ENCODE measurements around the gene TNFRSF12A.

Gene TNFRSF12A

DNA sequence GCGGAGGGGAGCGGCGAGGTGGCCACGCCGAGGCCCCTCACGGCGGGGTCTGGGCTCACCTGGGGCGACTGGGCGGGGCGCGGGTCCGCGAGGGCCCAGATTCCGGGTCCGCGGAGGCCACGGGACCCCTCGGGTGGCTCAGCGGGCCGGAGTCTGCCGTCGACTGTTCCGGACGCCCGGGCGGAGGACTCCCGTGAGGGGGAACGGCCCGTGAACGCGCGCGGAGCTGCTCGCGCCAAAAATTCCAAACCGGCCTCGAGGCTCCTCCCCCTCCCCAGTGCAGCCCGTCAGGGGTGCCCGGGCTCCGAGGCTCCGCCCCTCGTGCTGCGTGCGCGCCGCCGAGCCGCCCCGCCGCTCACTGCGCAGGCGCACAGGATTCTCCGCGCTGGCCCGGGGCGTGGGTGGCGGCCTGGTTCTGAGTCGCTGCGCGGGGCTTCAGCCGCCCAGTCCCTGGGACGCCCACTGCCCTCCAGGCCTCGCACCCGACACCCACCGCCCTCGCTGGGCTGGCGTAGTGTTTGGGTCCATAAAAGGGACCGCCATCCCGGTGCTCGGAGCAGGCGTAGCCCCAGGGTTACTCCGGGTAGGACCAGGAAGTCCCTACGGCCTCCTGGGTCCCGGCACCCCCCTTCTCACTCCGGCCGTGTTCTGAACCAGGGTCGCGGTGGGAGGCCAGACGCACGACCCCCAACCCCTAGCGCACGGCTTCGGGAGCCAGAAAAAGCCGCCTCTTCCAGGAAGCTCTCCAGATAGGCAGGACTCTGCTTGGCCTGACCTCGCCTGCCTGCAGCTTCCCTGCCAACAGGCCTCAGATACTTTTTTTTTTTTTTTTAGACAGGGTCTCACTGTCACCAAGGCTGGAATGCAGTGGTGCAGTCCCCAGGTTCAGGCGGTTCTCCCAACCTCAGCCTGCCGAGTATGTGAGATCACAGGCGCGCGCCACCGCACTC lies 39.7 kb upstream of the TNFRSF12A start, which contains the start of gene PKMYT1:
Gene PKMYT1 (minus strand): TSS at position 220 of the 950 bp plus-strand sequence. CDS start 789 bp downstream, outside the sequence.
- peaks cover 18% of the 10 kb centered on the region for H3K4me1 Mint-ChIP-seq
- peak within 1 kb of the TSS; percentile 81 for H3K27ac Mint-ChIP-seq
- no peaks in the 10 kb centered on the region for H3K9me3 Mint-ChIP-seq
- no peaks in the 10 kb centered on the region for H3K27me3 Mint-ChIP-seq
- DNase-seq: peak; percentile 98
- peaks cover 13% of the 10 kb centered on the region for H3K36me3 Mint-ChIP-seq (ENCODE audit: low read depth)
- peak; percentile 80 for ATAC-seq
- peak within 1 kb of the TSS; percentile 86 for H3K4me3 Mint-ChIP-seq

- ATAC-seq: no peak
- Mint-ChIP-seq H3K36me3 (ENCODE audit: low read depth) (peaks cover 13% of the 10 kb centered on the region), H3K27me3 (no peaks in the 10 kb centered on the region), H3K27ac (peak overlapping the region; percentile 81), H3K9me3 (no peaks in the 10 kb centered on the region), H3K4me3 (peak overlapping the region; percentile 86), H3K4me1 (peaks cover 18% of the 10 kb centered on the region)
- DNase-seq: no peak
Observed at GRCh38 chr16:2981177-2981898, 38.8 kb upstream of the TNFRSF12A start.

DNA sequence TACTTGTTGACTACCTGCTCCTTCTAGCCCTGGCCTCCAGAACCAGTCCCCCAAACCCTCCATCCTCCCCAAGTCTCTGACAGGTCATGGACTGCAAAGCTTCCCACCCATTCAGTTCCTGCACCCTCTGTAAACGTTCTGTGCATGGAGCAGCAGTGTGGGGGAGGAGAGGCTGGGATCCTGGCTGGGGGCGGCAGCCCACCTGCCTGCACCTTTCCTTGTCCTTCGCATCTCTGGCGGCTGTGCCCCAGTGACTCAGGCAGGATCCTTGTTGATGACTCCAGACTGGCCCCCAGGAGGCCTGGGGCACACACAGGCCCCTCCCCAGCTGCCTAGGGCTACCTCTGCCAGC lies 38.3 kb upstream of the TNFRSF12A start:
- no peaks in the 10 kb centered on the region for H3K9me3 Mint-ChIP-seq
- peak overlapping the region; percentile 80 for H3K27ac Mint-ChIP-seq
- H3K4me1 Mint-ChIP-seq: peaks cover 18% of the 10 kb centered on the region
- peaks cover 13% of the 10 kb centered on the region for H3K36me3 Mint-ChIP-seq (ENCODE audit: low read depth)
- DNase-seq (no peak), ATAC-seq (no peak)
- H3K4me3 Mint-ChIP-seq: peak overlapping the region; percentile 74
- H3K27me3 Mint-ChIP-seq: no peaks in the 10 kb centered on the region

- Mint-ChIP-seq H3K4me3 (no peak overlapping the region), H3K4me1 (peaks cover 18% of the 10 kb centered on the region), H3K27me3 (no peaks in the 10 kb centered on the region), H3K27ac (peak overlapping the region; percentile 9), H3K36me3 (ENCODE audit: low read depth) (peaks cover 11% of the 10 kb centered on the region), H3K9me3 (no peaks in the 10 kb centered on the region)
- ATAC-seq (no peak), DNase-seq (no peak)
Observed at GRCh38 chr16:2982402-2982801, 37.8 kb upstream of the TNFRSF12A start.

GRCh38 chr16:2983706-2984136 lies 36.4 kb upstream of the TNFRSF12A start:
- H3K27me3 Mint-ChIP-seq: no peaks in the 10 kb centered on the region
- peaks cover 18% of the 10 kb centered on the region for H3K4me1 Mint-ChIP-seq
- H3K9me3 Mint-ChIP-seq: no peaks in the 10 kb centered on the region
- peaks cover 4% of the 10 kb centered on the region for H3K36me3 Mint-ChIP-seq (ENCODE audit: low read depth)
- no peak overlapping the region for H3K27ac Mint-ChIP-seq
- ATAC-seq (peak; percentile 58), DNase-seq (peak; percentile 84)
- peak overlapping the region; percentile 21 for H3K4me3 Mint-ChIP-seq

- Mint-ChIP-seq H3K4me3 (no peak overlapping the region), H3K27me3 (no peaks in the 10 kb centered on the region), H3K36me3 (ENCODE audit: low read depth) (no peaks in the 10 kb centered on the region), H3K9me3 (no peaks in the 10 kb centered on the region), H3K4me1 (peaks cover 16% of the 10 kb centered on the region), H3K27ac (no peak overlapping the region)
- no peak for ATAC-seq
- DNase-seq: no peak
Observed at GRCh38 chr16:2985462-2985861, 34.7 kb upstream of the TNFRSF12A start.

DNA sequence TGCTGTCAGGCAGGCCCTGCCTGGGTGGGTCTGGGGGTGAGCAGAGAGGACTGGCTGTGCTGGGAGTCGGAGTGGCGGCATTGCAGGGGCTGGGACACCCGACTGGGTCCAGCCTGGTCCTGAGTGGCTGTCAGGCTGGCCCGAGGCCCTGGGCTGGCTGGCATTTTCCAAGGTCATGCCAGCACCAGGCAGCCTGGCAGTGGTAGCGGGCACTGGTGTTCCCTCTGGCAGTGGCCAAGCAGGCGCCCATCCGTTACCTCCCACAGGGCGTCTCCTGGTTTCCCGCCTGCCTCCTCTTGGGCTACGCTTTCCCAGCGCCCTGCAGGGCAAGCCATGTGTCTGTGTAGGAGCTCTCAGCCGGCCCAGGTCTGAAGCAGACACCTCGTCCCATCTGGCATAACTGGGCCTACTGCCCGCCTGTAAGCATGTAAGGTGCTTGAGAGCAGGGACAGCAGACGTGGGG lies 34.2 kb upstream of the TNFRSF12A start:
- no peaks in the 10 kb centered on the region for H3K27me3 Mint-ChIP-seq
- no peak overlapping the region for H3K27ac Mint-ChIP-seq
- H3K9me3 Mint-ChIP-seq: no peaks in the 10 kb centered on the region
- H3K4me1 Mint-ChIP-seq: peaks cover 14% of the 10 kb centered on the region
- DNase-seq: no peak
- no peak for ATAC-seq
- H3K36me3 Mint-ChIP-seq (ENCODE audit: low read depth): no peaks in the 10 kb centered on the region
- no peak overlapping the region for H3K4me3 Mint-ChIP-seq

- Mint-ChIP-seq H3K4me1 (peaks cover 8% of the 10 kb centered on the region), H3K4me3 (no peak overlapping the region), H3K27me3 (no peaks in the 10 kb centered on the region), H3K27ac (no peak overlapping the region), H3K9me3 (no peaks in the 10 kb centered on the region), H3K36me3 (ENCODE audit: low read depth) (no peaks in the 10 kb centered on the region)
- no peak for DNase-seq
- ATAC-seq: no peak
Observed at GRCh38 chr16:2986623-2987188, 33.5 kb upstream of the TNFRSF12A start.

DNA sequence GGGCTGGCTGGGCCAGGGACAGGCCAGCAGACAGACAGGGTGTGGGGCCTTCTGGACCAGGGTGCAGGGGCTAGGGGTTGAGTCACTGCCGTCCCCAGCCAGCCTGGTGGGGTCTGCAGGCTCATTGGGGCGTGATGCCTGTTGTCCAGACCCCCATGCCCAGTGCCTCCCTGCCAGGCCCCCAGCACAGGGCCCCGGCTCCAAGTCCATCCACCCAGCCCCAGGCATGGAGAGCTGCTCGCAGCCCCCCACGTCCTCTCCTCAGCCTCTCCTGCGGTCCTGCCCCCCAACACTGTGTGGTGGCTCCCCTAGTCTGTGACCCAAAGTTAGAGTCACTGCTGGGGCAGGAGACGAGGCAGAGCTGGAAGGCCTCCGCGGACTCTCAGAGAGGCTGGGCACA lies 32.9 kb upstream of the TNFRSF12A start:
- Mint-ChIP-seq H3K27ac (no peak overlapping the region), H3K4me3 (no peak overlapping the region), H3K27me3 (no peaks in the 10 kb centered on the region), H3K9me3 (no peaks in the 10 kb centered on the region), H3K4me1 (peaks cover 6% of the 10 kb centered on the region), H3K36me3 (ENCODE audit: low read depth) (no peaks in the 10 kb centered on the region)
- DNase-seq: no peak
- no peak for ATAC-seq

DNA sequence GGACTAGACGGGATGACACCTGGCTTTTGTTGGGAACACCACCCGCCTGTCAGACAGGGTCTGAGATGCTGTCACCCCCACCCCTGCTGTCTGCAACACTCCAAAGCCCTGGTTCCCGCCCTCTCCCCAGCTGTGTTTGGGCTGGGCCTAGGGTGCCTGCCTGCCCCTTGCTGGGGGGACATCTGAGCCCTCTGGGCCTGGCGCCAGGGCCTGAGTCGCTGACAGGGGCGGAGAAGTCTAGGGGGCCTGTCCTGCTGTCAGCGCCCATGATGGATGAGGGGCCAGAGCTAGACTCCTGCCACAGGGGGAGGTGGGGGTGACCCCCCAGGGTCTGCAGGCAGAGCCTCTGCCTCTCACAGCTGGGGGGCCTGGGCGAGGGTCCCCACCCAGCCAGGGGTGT lies 32.3 kb upstream of the TNFRSF12A start:
- DNase-seq (no peak), ATAC-seq (no peak)
- no peaks in the 10 kb centered on the region for H3K36me3 Mint-ChIP-seq (ENCODE audit: low read depth)
- H3K4me3 Mint-ChIP-seq: no peak overlapping the region
- H3K4me1 Mint-ChIP-seq: peaks cover 5% of the 10 kb centered on the region
- H3K27me3 Mint-ChIP-seq: no peaks in the 10 kb centered on the region
- H3K9me3 Mint-ChIP-seq: no peaks in the 10 kb centered on the region
- H3K27ac Mint-ChIP-seq: no peak overlapping the region

DNA sequence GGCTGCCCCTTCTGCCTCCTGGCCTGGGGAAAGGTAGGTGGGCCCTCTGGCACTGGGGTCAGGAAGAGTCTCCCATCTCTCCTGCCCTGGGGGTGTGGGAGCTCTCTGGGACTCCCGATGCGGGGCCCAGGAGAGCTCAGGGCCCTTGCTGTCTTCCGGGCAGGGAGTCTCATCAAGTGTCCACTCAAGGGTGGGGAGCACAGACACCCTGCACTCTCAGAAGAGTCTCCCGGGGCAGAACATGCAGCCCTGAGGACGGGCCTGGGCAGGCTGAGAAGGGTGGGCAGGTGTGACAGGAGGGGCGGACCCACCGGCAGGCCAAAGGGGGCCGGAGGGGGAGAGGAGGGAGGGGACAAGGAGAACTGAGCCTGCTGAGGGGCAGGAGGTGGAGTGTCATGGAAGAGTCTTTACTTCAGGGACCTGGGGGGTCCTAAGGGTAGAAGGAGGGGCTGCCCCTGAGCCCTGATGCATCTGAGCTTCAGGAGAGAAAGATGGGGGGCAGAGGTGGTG lies 31.5 kb upstream of the TNFRSF12A start:
- H3K27ac Mint-ChIP-seq: no peak overlapping the region
- H3K27me3 Mint-ChIP-seq: no peaks in the 10 kb centered on the region
- H3K9me3 Mint-ChIP-seq: no peaks in the 10 kb centered on the region
- DNase-seq (no peak), ATAC-seq (no peak)
- no peaks in the 10 kb centered on the region for H3K36me3 Mint-ChIP-seq (ENCODE audit: low read depth)
- H3K4me1 Mint-ChIP-seq: peaks cover 3% of the 10 kb centered on the region
- no peak overlapping the region for H3K4me3 Mint-ChIP-seq

GRCh38 chr16:2990891-2991290 lies 29.3 kb upstream of the TNFRSF12A start:
- Mint-ChIP-seq H3K27ac (no peak overlapping the region), H3K4me1 (no peaks in the 10 kb centered on the region), H3K4me3 (no peak overlapping the region), H3K36me3 (ENCODE audit: low read depth) (no peaks in the 10 kb centered on the region), H3K27me3 (no peaks in the 10 kb centered on the region), H3K9me3 (no peaks in the 10 kb centered on the region)
- no peak for ATAC-seq
- DNase-seq: no peak

- DNase-seq (no peak), ATAC-seq (no peak)
- Mint-ChIP-seq H3K27ac (no peak overlapping the region), H3K9me3 (no peaks in the 10 kb centered on the region), H3K4me1 (no peaks in the 10 kb centered on the region), H3K4me3 (no peak overlapping the region), H3K27me3 (no peaks in the 10 kb centered on the region), H3K36me3 (ENCODE audit: low read depth) (no peaks in the 10 kb centered on the region)
Observed at GRCh38 chr16:2991566-2992261, 28.5 kb upstream of the TNFRSF12A start.

All from activated naive CD8-positive, alpha-beta T cell treated with anti-CD3 and anti-CD28 coated beads, Interleukin-2, amount 50 U/mL, for 24 hours (primary cell).